Glutamatergic neuron (in vitro differentiated cells): ENCODE measurements around the gene ADD3. TPM values are rescaled to one million over a fixed set of nuclear protein-coding genes. Genes with fewer than 3 reads are reported as not detected.

Experiments used
- DNase-seq: peaks from one replicate; pipeline ENCODE4 v3.0.0; 2022
- H3K27ac Mint-ChIP-seq: one replicate; pipeline ENCODE4 v1.8.0; 2020; ENCODE audit warnings: mild to moderate bottlenecking, mixed read lengths, inconsistent platforms; ENCODE audit not compliant: unreplicated experiment
- H3K27me3 Mint-ChIP-seq: one replicate; pipeline ENCODE4 v1.8.0; 2020; ENCODE audit warnings: mild to moderate bottlenecking, moderate library complexity, mixed read lengths, inconsistent platforms; ENCODE audit not compliant: unreplicated experiment
- H3K36me3 Mint-ChIP-seq: one replicate; pipeline ENCODE4 v1.8.0; 2020; ENCODE audit warnings: mild to moderate bottlenecking, mixed read lengths, inconsistent platforms; ENCODE audit not compliant: unreplicated experiment
- H3K4me1 Mint-ChIP-seq: one replicate; pipeline ENCODE4 v1.8.0; 2020; ENCODE audit warnings: mild to moderate bottlenecking, low read depth, mixed read lengths, inconsistent platforms; ENCODE audit not compliant: unreplicated experiment
- H3K4me3 Mint-ChIP-seq: one replicate; pipeline ENCODE4 v1.8.0; 2020; ENCODE audit warnings: mild to moderate bottlenecking, mixed read lengths, inconsistent platforms; ENCODE audit not compliant: unreplicated experiment
- H3K9me3 Mint-ChIP-seq: one replicate; pipeline ENCODE4 v1.8.0; 2020; ENCODE audit warnings: mild to moderate bottlenecking, moderate library complexity, mixed read lengths, inconsistent platforms; ENCODE audit not compliant: unreplicated experiment
- total RNA-seq: library from RNA; stranded (reverse); fragmentation: NEBNext Ultra II Directional; extraction: Animal tissue kit (Norgen Biotek cat#: 25700); gene quantifications from one replicate; pipeline ENCODE4 v1.2.1, GENCODE V29; 2021; ENCODE audit not compliant: unreplicated experiment
- TF ChIP-seq, protein P1 (sequence below): fragments of 200-600 bp; sonication (generic); IDR thresholded peaks from one replicate; pipeline ENCODE4 v1.5.0; 2021; ENCODE audit not compliant: partially characterized antibody, unreplicated experiment

The ADD3 gene
- total RNA-seq, 1 donor from 2014 or later: 22.8 TPM

DNA sequence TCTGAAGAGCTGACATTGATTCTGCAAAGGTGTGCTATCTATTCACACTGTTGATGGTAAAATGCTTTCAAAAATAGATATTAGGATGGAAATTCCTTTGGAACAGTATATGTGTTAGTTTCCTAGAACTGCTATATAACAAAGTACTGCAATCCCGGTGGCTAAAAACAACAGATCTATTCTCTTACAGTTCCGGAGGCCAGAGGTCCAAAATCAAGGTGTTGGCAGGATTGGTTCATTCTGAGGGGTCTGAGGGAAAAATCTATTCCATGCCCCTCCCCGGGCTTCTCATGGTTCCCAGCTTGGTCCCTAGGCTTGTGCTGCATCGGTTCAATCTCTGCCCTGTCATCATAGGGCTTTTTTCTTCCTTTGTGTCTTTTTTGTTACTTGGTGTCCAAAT is 79.9 kb downstream of the ADD3 start:
- no peak for DNase-seq
- H3K4me1 Mint-ChIP-seq: peaks cover 5% of the 10 kb centered on the region
- peaks cover 2% of the 10 kb centered on the region for H3K9me3 Mint-ChIP-seq
- TF ChIP-seq, protein P1, sequence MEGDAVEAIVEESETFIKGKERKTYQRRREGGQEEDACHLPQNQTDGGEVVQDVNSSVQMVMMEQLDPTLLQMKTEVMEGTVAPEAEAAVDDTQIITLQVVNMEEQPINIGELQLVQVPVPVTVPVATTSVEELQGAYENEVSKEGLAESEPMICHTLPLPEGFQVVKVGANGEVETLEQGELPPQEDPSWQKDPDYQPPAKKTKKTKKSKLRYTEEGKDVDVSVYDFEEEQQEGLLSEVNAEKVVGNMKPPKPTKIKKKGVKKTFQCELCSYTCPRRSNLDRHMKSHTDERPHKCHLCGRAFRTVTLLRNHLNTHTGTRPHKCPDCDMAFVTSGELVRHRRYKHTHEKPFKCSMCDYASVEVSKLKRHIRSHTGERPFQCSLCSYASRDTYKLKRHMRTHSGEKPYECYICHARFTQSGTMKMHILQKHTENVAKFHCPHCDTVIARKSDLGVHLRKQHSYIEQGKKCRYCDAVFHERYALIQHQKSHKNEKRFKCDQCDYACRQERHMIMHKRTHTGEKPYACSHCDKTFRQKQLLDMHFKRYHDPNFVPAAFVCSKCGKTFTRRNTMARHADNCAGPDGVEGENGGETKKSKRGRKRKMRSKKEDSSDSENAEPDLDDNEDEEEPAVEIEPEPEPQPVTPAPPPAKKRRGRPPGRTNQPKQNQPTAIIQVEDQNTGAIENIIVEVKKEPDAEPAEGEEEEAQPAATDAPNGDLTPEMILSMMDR: no peak
- H3K36me3 Mint-ChIP-seq: no peaks in the 10 kb centered on the region
- no peaks in the 10 kb centered on the region for H3K27me3 Mint-ChIP-seq
- H3K4me3 Mint-ChIP-seq: no peak overlapping the region
- no peak overlapping the region for H3K27ac Mint-ChIP-seq

DNA sequence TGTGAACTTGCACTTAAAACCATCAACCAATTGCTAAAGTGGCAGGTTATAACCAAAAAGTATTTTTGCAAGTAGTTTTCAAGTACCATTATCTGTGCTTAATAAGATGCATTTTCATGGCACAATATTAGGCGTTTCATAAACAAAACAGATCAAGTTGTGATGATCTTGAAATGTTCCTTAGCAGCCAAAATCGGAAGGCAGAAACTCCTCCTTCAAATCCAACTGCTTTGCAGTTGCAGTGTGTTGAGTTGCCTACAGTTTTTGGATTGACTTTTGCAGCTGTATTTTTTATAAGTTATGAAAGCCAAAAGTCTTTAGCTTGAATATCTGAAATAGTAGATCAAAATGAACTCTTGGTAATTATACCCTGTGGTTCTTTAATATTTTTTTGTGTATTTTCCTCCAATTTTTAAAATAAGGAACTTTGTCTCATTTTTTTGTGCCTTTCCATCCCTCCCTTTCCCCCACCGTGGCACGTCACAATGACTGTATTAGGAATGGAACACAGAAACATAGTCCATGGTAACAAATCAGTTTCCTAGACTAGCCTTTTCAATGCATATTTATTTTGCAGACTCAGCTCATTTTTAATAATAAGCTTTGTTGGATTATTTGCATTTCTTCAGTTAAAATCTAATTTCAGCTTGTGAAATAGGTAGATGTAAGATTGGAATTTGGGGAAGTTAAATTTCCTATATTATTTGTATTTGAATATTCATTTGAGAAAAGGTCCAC is 80.8 kb downstream of the ADD3 start:
- no peaks in the 10 kb centered on the region for H3K27me3 Mint-ChIP-seq
- no peak for DNase-seq
- peaks cover 2% of the 10 kb centered on the region for H3K9me3 Mint-ChIP-seq
- no peaks in the 10 kb centered on the region for H3K36me3 Mint-ChIP-seq
- TF ChIP-seq, protein P1: no peak
- no peak overlapping the region for H3K27ac Mint-ChIP-seq
- peaks cover 5% of the 10 kb centered on the region for H3K4me1 Mint-ChIP-seq
- no peak overlapping the region for H3K4me3 Mint-ChIP-seq

DNA sequence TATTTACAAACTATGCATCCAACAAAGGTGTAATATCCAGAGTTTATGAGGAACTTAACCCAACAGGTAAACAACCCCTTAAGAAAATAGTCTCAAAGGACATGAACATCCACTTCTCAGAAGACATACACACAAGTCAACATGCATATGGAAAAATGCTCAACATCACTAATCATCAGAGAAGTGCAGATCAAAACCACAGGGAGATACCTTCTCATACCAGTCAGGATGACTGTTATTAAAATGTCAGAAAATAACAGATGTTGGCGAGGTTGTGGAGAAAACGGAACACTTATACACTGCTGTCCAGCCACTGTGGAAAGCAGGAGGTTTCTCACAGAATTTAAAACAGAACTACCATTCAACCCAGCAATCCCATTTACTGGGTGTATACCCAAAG is 84.0 kb downstream of the ADD3 start:
- H3K9me3 Mint-ChIP-seq: peaks cover 2% of the 10 kb centered on the region
- H3K27me3 Mint-ChIP-seq: no peaks in the 10 kb centered on the region
- no peak overlapping the region for H3K4me3 Mint-ChIP-seq
- H3K4me1 Mint-ChIP-seq: peaks cover 8% of the 10 kb centered on the region
- no peak for DNase-seq
- TF ChIP-seq, protein P1: no peak
- no peak overlapping the region for H3K27ac Mint-ChIP-seq
- H3K36me3 Mint-ChIP-seq: no peaks in the 10 kb centered on the region

DNA sequence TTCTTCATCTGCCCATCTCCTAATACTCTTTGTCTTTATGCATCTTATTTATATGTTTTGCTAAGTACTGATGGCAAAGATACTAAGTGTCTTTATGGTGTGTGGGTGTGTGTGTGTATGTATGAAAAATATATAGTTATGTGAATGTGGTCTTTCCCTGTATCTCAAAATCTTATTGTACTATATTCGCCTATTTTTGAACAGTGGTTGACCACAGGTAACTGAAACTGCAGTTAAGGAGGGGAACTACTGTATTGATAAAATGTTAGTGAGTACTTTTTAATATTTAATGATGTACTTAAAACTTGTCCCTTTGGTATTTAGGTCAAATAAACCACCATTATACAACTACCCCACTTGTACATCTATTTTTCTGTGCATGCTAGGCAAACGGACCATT is 85.9 kb downstream of the ADD3 start:
- TF ChIP-seq, protein P1: no peak
- Mint-ChIP-seq H3K4me1 (peaks cover 10% of the 10 kb centered on the region), H3K27ac (no peak overlapping the region), H3K36me3 (no peaks in the 10 kb centered on the region), H3K9me3 (no peaks in the 10 kb centered on the region), H3K27me3 (no peaks in the 10 kb centered on the region), H3K4me3 (no peak overlapping the region)
- DNase-seq: no peak

DNA sequence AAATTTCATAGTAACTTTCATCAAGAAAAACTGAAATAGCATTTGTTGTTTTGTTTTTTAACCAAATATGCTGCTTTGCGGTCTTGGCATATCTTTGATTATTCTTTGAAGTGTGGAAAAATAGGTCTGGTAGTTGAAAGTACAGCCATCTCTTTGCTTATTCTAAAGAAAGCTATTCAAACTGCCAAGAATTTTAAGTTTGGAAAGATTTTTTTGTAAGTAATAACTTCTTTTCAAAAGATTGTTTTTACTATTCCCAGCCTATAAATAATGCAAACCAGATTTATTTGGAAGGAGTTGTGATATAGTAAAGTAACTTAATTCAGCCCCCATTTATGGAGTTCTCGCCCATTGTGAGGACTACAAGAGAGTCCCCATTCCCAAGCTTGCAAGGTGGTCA is 87.0 kb downstream of the ADD3 start:
- no peaks in the 10 kb centered on the region for H3K27me3 Mint-ChIP-seq
- no peak for DNase-seq
- no peaks in the 10 kb centered on the region for H3K36me3 Mint-ChIP-seq
- H3K4me3 Mint-ChIP-seq: no peak overlapping the region
- TF ChIP-seq, protein P1: no peak
- H3K27ac Mint-ChIP-seq: no peak overlapping the region
- H3K9me3 Mint-ChIP-seq: no peaks in the 10 kb centered on the region
- peaks cover 10% of the 10 kb centered on the region for H3K4me1 Mint-ChIP-seq
